SKM-1 (cell line): ENCODE data around the gene SYTL1.

Experiments
- DNase-seq: peaks from one replicate; lab custom pipeline; 2025; ENCODE audit not compliant: unreplicated experiment; lab: John Stamatoyannopoulos, UW

Gene SYTL1

GRCh38 chr1:27363766-27364695, 22.2 kb downstream of the SYTL1 start:
- DNase-seq: no peak

GRCh38 chr1:27364696-27365371, 23.0 kb downstream of the SYTL1 start:
- no peak for DNase-seq

- peak; percentile 81 for DNase-seq
Measured at GRCh38 chr1:27365372-27366112, 23.7 kb downstream of the SYTL1 start.

DNA sequence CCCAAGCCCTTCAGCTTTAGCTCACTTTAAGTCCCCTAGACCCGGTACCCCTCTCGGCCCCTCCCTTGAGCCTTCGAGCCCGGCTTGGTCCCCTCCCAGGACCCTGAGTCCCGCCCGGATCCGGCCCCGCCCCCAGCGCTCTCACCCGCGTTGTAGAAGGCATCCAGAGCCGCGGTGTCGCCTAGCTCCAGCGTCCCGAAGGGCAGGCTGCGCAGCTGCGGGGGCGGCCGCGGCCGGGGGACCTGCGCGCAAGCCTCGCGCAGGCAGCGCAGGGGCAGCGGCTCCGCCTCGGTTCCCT, 24.2 kb downstream of the SYTL1 start:
- no peak for DNase-seq

- DNase-seq: peak; percentile 41
Measured at GRCh38 chr1:27366411-27367159, 24.8 kb downstream of the SYTL1 start, which contains the start of gene MAP3K6. Gene MAP3K6, minus strand, starts transcription at chr1:27366961. Its CDS starts 364 bp downstream, at chr1:27366597.

DNA sequence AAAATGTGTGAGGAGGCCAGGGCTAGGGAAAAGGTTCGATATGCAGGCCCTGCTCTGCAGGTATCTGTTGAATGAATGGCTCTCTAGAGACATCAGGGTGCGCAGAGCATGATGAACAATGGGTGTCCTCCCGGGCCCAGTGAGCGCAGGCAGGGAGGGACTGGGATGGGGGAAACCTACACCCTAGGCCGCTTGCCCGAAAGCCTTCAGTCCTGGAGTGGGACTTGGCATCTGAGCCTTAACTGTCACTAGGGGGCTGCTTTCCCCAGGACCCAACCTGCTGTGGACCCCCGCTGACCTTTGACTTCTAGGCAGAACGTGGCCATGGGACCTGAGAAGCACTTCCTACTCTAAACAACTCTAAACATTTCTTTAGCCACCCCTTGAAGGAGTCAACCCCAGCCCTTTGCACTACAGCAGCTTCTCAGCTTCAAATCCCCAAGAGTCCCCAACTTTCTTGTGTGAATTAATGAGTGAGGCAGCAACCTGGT, 25.4 kb downstream of the SYTL1 start:
- DNase-seq: no peak

DNA sequence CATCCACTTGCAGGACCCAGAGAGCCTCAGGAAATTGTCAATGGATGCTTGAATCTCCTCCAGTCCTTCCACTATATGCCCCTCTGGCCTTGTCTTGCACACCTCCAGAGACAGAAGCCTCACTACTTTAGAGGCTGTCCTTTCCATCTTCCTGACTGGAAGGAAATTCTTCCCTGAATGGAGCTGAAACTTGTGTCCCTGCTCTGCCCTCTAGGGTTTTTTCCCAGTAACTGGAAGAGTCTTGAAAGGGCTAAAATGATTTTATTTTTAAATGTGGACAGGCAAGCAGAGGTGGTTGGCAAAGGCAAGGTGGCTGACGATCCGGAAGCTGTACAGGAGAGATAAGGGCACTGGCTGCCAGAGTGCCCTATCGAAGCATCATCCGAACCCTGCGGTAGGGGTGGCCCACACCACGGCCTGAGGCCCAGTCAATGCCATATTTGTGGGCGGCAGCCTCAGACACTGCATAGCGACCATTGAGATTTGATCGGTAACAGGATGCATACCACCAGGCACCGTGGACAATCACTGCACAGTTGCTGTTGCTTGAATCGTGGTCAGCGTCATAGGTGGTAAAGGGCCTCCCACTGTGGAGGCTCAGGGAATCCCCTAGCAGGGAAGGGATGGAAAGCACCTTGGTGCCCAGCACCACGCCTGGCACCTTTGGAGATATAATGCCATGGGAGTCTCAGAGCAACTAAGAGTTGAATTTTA, 27.2 kb downstream of the SYTL1 start:
- DNase-seq: no peak

GRCh38 chr1:27372022-27372807, 30.4 kb downstream of the SYTL1 start:
- no peak for DNase-seq

DNA sequence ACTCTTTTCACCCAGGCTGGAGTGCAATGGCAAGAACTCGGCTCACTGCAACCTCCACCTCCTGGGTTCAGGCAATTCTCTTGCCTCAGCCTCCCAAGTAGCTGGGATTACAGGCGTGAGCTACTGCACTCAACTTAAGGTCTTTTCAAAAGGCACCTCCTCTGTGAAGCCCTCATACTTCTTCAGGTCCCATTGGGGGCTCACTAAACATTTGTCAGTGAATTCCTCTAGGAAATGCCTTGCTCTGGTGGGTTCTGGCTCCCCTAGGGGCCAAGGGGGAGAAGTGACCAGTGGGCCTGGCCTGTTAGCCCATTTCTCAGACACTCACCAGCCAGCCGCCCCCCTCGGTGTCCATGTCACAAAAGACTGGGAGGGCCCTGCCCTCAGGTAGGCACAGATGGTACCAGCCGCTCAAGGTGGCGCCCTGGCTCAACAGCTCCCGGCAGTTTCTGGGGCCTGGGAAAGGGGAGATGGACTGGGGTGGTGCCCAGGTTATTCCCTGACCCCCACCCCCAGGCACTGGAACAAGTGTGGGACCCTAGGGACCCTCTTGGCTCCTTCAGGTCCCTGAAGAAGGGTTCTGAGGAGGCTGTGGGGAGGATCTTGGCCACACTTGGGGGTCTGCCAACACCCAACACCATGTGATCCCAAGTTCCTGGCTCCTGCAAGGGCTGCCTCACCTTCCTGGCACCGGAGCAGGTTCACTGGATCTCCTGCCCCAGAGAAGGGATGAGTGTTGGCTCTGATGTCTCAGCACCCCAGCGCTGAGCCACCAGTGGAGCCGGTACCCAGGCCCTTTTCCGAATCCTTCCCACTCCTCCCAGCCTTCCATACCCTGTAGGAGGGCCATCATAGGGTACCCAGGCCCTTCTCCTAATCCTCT, 31.2 kb downstream of the SYTL1 start:
- no peak for DNase-seq

- DNase-seq: no peak
Measured at GRCh38 chr1:27374362-27375086, 32.7 kb downstream of the SYTL1 start, which contains the start of gene FCN3. Gene FCN3, minus strand, starts transcription at chr1:27374824. Its CDS starts 6 bp downstream, at chr1:27374818.

DNA sequence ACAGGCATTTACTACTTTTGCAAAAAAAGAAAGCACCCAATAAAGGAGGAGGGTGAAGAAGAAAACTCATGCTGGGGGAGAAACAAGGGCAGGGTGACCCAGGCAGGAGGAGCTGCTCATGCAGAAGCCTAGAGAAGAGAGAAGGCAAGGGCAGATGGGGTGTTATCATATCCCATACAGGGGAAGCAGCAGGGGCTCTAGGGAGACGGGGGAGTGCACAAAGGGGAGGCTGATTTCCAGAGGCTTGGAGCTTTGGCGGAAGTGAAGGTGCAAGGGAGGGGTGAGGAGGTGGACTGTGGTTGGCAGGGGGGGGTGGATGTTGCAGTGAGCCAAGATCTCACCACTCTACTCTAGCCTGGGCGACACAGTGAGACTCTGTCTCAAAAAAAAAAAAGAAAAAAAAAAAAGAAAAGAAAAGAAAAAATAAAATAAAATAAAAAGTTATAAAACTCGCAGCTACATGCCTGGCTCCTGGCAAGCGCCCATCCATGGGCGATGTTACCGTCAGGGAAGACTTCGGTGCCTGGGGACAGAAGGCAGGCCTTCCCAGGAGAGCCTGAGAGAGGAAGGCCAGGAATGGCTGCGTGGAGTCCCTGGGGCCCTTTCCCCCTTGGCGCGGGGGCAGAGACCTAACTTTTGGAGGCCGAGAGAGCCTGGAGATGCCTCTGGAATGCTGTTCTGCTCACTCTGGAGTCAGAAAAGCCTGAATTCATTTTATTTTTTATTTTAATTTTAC, 36.1 kb downstream of the SYTL1 start:
- DNase-seq: no peak

GRCh38 chr1:27379564-27380122, 37.8 kb downstream of the SYTL1 start:
- no peak for DNase-seq

- DNase-seq: no peak
Measured at GRCh38 chr1:27380224-27380623, 38.4 kb downstream of the SYTL1 start.

GRCh38 chr1:27380766-27381733, 39.2 kb downstream of the SYTL1 start:
- no peak for DNase-seq

DNA sequence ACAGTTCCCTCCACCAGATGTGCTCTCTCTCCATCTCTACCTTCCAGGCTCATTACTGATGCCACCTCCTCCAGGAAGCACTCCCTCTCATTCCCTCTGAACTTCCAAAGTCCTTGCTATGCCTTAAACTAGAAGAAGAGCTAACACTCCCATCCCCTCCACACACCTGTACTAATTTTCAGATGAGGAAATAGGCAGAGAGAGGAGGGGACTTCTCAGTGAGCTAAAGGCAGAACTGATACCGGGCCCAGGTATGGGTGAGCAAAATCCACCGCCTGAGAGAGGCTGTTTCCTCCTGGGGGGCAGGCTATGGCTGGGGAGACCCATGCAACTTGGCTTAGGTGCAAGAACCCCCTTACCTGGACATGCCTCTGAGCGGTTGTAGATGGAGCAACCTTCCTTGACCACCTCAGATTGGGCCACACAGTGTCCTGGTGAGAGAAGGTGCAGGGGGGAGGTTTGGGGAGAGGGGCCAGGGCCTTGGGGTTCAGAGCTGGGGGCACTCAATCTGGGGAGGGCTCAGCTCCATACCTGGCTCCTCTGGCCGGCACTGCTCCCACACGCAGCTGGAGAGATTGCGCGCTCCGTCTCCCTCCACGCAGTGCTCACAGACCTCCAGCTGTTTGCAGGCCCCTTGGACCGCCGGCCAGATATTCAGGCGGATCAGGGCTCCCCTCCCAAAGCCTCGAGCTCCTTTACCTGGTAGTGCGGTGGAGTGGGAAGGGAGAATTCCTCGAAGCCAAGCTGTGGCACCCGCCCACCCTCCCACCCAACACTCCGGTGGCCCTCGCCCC, 40.3 kb downstream of the SYTL1 start:
- no peak for DNase-seq
